Tibial nerve (tissue), 4 donors: ENCODE data around the gene CDC7. TPM values are rescaled to one million over a fixed set of nuclear protein-coding genes. Genes with fewer than 3 reads are reported as not detected.

Experiments used
- DNase-seq, 2 donors: peaks; one replicate each; pipeline ENCODE4 v3.0.0-alpha.2; 2019; ENCODE audit warnings: low spot score in 2 of 2
- H3K27ac ChIP-seq, 4 donors: fragments of 200-600 bp; sonication (generic) in 3 of 4; one replicate each; pipeline ENCODE4 v1.5.1; 2017 to 2019; ENCODE audit warnings: mild to moderate bottlenecking in 1 of 4
- H3K27me3 ChIP-seq, 2 donors: fragments of 200-600 bp; sonication (generic) in 1 of 2; one replicate each; pipeline versions ENCODE4 v1.5.1 to v1.6.0; 2017 to 2019
- H3K36me3 ChIP-seq, 3 donors: fragments of 200-600 bp; sonication (generic); one replicate each; pipeline ENCODE4 v1.5.1; 2018 to 2019
- H3K4me1 ChIP-seq, 4 donors: fragments of 200-600 bp; sonication (generic) in 3 of 4; one replicate each; pipeline ENCODE4 v1.5.1; 2017 to 2019
- H3K4me3 ChIP-seq, 4 donors: fragments of 200-600 bp; sonication (generic) in 3 of 4; one replicate each; pipeline ENCODE4 v1.5.1; 2017 to 2019; ENCODE audit warnings: mild to moderate bottlenecking in 1 of 4, moderate library complexity in 1 of 4
- H3K9me3 ChIP-seq, 4 donors: fragments of 200-600 bp; sonication (generic) in 3 of 4; one replicate each; pipeline ENCODE4 v1.5.1; 2017 to 2019
- EP300 ChIP-seq, 2 donors: sonication (generic); formaldehyde crosslinking; IDR thresholded peaks; one replicate each; pipeline ENCODE4 v1.6.1; 2017; ENCODE audit warnings: antibody characterized with exemption in 2 of 2, mild to moderate bottlenecking in 1 of 2
- POLR2A ChIP-seq, 2 donors: fragments of 450-650 bp; IDR thresholded peaks; one replicate each; pipeline ENCODE4 v1.6.1; 2017; ENCODE audit warnings: antibody characterized with exemption in 2 of 2, mild to moderate bottlenecking in 2 of 2, moderate library complexity in 2 of 2
- WGBS, 2 donors: methylation state at CpG; one replicate each; pipeline ENCODE4 v1.1.5; 2018; 5-methylcytosine and 5-hydroxymethylcytosine counted together
- total RNA-seq, 4 donors: library from RNA; depleted of rRNA; stranded (reverse); fragments of >200 nt; gene quantifications; one replicate each; pipeline ENCODE4 v1.1.0, GENCODE V29; 2016
- TF ChIP-seq, protein P1 (sequence below), 5 experiments: fragments of 200-600 bp in 3 of 5; fragments of 450-650 bp in 2 of 5; sonication (generic) in 3 of 5; IDR thresholded peaks; one replicate each; pipeline ENCODE4 v1.5.1; 2016 to 2019; ENCODE audit warnings: antibody characterized with exemption in 5 of 5, mild to moderate bottlenecking in 3 of 5, moderate library complexity in 2 of 5

The CDC7 gene
- total RNA-seq, 4 donors from 2014 or later = 0.59 to 3.3 (median 1.3) TPM

DNA sequence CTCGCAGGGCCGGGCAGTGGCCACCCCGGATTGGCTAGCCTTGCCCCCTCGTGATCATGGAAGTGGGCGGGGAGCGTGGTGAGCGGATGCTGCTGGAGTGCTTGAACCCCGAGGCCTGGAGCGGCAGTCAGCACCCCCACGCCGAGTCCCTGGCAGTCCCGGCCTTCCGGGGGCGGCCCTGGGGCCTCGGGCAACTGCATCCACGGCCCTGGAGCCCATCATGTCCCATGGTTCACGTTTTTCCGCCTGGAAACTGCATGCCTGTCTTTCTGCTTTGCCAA is 45.6 kb downstream of the CDC7 start:
- Histone ChIP-seq H3K4me3 (no peak overlapping the region), H3K27ac (no peak overlapping the region), H3K9me3 (no peaks in the 10 kb centered on the region), H3K4me1 (no peaks in the 10 kb centered on the region), H3K36me3 (no peaks in the 10 kb centered on the region), H3K27me3 (no peaks in the 10 kb centered on the region)
- WGBS, 2 donors = 74 to 87% methylated on average over 17 to 18 of the region's 18 CpGs
- DNase-seq = no peak
- no peak for TF ChIP-seq EP300 (IDR thresholded peaks at IDR 0.05)
- TF ChIP-seq POLR2A (IDR thresholded peaks at IDR 0.05) = no peak

DNA sequence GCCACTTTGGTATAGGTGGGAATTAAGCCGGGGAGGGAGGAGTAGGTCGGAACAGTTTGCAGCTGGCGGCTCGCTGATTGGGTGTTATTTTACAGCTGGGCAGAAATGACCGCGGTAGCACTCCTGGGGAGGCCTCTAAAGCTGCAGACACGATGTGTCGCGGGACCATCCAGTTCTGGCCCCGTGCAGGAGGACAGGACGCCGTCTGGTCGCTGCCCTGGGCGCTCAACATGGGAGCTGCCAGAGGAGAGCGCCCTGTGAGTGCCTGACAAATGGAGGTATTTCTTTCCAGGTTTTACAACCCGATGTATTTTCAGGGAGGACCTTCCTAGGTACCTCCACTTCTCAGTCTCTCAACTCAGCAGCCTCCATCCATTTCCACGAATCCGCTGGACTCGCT is 46.2 kb downstream of the CDC7 start:
- TF ChIP-seq, protein P1, sequence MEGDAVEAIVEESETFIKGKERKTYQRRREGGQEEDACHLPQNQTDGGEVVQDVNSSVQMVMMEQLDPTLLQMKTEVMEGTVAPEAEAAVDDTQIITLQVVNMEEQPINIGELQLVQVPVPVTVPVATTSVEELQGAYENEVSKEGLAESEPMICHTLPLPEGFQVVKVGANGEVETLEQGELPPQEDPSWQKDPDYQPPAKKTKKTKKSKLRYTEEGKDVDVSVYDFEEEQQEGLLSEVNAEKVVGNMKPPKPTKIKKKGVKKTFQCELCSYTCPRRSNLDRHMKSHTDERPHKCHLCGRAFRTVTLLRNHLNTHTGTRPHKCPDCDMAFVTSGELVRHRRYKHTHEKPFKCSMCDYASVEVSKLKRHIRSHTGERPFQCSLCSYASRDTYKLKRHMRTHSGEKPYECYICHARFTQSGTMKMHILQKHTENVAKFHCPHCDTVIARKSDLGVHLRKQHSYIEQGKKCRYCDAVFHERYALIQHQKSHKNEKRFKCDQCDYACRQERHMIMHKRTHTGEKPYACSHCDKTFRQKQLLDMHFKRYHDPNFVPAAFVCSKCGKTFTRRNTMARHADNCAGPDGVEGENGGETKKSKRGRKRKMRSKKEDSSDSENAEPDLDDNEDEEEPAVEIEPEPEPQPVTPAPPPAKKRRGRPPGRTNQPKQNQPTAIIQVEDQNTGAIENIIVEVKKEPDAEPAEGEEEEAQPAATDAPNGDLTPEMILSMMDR (IDR thresholded peaks at IDR 0.05) = no peak
- TF ChIP-seq POLR2A (IDR thresholded peaks at IDR 0.05) (no peak), EP300 (IDR thresholded peaks at IDR 0.05) (no peak)
- 88 to 91% methylated on average over 16 to 19 of the region's 19 CpGs for WGBS, 2 donors
- Histone ChIP-seq H3K4me3 (no peak overlapping the region), H3K36me3 (no peaks in the 10 kb centered on the region), H3K9me3 (no peaks in the 10 kb centered on the region), H3K27ac (no peak overlapping the region), H3K4me1 (no peaks in the 10 kb centered on the region), H3K27me3 (no peaks in the 10 kb centered on the region)
- no peak for DNase-seq

DNA sequence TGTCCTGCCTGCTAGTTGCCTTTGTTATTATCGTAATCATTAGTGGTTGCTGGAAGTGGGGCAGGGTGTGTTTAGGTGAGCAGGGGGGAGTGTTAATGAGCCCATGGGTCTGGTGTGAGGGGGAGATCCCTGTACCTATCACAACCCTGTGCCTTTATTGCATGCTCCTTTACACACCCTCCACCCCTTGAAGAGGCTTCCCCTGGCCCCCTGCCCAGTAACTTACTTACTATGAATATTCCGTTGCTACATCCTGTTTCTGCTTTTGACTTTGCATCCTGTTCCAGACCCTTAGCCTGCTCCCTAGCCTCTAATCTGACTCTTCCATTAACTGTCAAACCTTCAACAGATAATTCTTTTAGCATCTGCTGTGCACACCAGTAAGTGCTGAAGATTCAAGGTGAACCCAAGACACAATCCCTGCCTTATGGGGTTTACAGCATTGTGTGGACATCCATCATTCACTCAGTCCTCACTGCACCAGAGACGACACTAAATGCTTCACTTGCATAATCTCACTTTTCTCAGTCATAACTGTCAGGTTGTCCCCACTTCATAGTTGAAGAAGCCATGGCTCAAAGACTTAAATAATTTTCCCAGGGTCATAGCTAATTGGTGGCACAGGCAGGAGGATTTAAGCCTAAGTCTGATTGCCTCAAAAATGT is 47.9 kb downstream of the CDC7 start:
- WGBS, 2 donors = 76 to 88% methylated on average over 3 of the region's 3 CpGs
- no peak for DNase-seq
- TF ChIP-seq POLR2A (IDR thresholded peaks at IDR 0.05) = no peak
- no peak for TF ChIP-seq EP300 (IDR thresholded peaks at IDR 0.05)
- TF ChIP-seq, protein P1 (IDR thresholded peaks at IDR 0.05) = no peak
- Histone ChIP-seq H3K4me1 (peaks cover 0 to 13% (median 6%) of the 10 kb centered on the region in 4 donors), H3K9me3 (no peaks in the 10 kb centered on the region), H3K36me3 (no peaks in the 10 kb centered on the region), H3K27me3 (no peaks in the 10 kb centered on the region), H3K4me3 (no peak overlapping the region), H3K27ac (no peak overlapping the region)

DNA sequence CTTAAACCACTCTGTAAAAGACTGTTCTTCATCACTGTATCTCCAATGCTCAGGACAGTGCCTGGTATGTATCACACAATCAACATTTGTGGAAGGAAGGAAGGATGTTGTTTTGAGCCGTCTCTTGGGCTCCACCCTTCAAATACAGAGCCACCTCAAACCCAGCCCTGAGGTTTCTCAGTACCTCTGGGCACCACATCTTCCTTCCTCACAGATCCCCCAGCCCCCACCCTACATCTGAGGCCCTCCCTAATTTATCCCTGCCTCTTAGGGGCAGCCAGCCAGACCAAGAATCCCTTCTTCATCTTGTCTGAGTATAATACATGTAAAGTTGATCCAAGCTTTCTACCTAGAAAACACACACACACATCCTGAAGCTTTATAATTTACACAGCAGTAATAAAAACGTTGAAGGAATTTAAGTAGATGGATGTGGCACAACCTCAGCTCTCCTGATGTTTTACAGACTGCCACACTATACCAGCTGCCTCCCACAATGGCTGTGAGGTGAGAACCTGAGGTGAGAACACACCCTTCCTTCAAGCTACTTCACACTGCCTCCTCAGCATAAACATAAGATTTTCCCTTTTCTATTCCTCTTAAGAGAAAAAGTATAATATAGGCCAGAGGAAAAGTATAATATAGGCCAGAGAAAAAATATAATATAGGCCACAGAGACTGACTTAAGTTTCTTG is 48.5 kb downstream of the CDC7 start:
- H3K9me3 ChIP-seq = no peaks in the 10 kb centered on the region
- H3K27me3 ChIP-seq = no peaks in the 10 kb centered on the region
- no peak overlapping the region for H3K27ac ChIP-seq
- H3K4me3 ChIP-seq = no peak overlapping the region
- H3K36me3 ChIP-seq = no peaks in the 10 kb centered on the region
- DNase-seq = no peak
- H3K4me1 ChIP-seq = peaks cover 0 to 20% (median 9%) of the 10 kb centered on the region in 4 donors
- no peak for TF ChIP-seq EP300 (IDR thresholded peaks at IDR 0.05)
- TF ChIP-seq, protein P1 (IDR thresholded peaks at IDR 0.05) = no peak
- no peak for TF ChIP-seq POLR2A (IDR thresholded peaks at IDR 0.05)
- 36 to 54% methylated on average over 2 of the region's 2 CpGs for WGBS, 2 donors

DNA sequence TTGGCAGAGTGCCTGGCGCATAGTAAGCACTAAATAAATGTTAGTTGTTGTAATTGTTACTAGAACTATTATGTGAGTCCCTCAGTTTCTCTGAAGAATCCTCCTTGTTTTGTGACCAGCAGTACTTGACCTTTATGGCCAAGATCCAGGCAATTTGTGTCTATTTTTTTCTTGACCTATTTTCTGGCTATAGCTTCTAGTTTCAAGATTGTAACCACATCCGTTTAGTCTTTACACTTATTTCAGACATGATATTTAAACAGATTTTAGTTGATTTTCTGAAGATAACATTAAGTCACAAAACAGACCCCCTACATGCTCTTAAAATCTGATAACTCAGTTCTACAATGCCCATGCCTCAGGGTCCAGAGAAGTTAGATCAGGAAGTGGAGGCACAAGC is 50.3 kb downstream of the CDC7 start:
- Histone ChIP-seq H3K4me3 (no peak overlapping the region), H3K27me3 (no peaks in the 10 kb centered on the region), H3K27ac (no peak overlapping the region), H3K9me3 (no peaks in the 10 kb centered on the region), H3K4me1 (peaks cover 0 to 29% (median 9%) of the 10 kb centered on the region in 4 donors), H3K36me3 (no peaks in the 10 kb centered on the region)
- DNase-seq = no peak
- TF ChIP-seq POLR2A (IDR thresholded peaks at IDR 0.05) = no peak
- TF ChIP-seq, protein P1 (IDR thresholded peaks at IDR 0.05) = no peak
- TF ChIP-seq EP300 (IDR thresholded peaks at IDR 0.05) = no peak
- 72 to 87% methylated on average over 2 of the region's 2 CpGs for WGBS, 2 donors
